GM23338 (cell line): Measurements from ENCODE around the gene HIVEP1.

Experiments
- CREB1 ChIP-seq: fragments of 250-450 bp; sonication (Bioruptor Pico); IDR thresholded peaks from 2 replicates; pipeline ENCODE4 v1.5.0; 2020; ENCODE audit warnings: low read depth, mild to moderate bottlenecking, moderate library complexity
- CTCF ChIP-seq, 2 experiments: fragments of 200-600 bp in 1 of 2; sonication (generic) in 1 of 2; conservative IDR thresholded peaks; 2 replicates each; pipeline versions ENCODE4 v1.5.1 to v1.6.1; 2016 to 2017; ENCODE audit warnings: antibody characterized with exemption in 2 of 2, low read depth in 2 of 2, mild to moderate bottlenecking in 2 of 2, moderate library complexity in 1 of 2
- ETS1 ChIP-seq: IDR thresholded peaks from 2 replicates; pipeline ENCODE4 v1.6.1; 2016; ENCODE audit warnings: antibody characterized with exemption
- EZH2 ChIP-seq: fragments of 200-600 bp; sonication (generic); IDR thresholded peaks from one replicate; pipeline ENCODE4 v1.8.0; 2017; ENCODE audit warnings: antibody characterized with exemption, mild to moderate bottlenecking, low read depth; ENCODE audit not compliant: unreplicated experiment
- EZH2phosphoT487 ChIP-seq: fragments of 200-600 bp; sonication (generic); IDR thresholded peaks from one replicate; pipeline ENCODE4 v1.8.1; 2018; ENCODE audit warnings: antibody characterized with exemption; ENCODE audit not compliant: unreplicated experiment
- JUNB ChIP-seq: IDR thresholded peaks from one replicate; pipeline ENCODE4 v1.6.1; 2016; ENCODE audit warnings: antibody characterized with exemption; ENCODE audit not compliant: unreplicated experiment
- POLR2AphosphoS5 ChIP-seq: IDR thresholded peaks from 2 replicates; pipeline ENCODE4 v1.6.1; 2016; ENCODE audit warnings: antibody characterized with exemption, low read depth
- REST ChIP-seq: IDR thresholded peaks from one replicate; pipeline ENCODE4 v1.6.1; 2018; ENCODE audit warnings: antibody characterized with exemption; ENCODE audit not compliant: unreplicated experiment
- STAT1 ChIP-seq: IDR thresholded peaks from one replicate; pipeline ENCODE4 v1.6.1; 2016; ENCODE audit warnings: antibody characterized with exemption; ENCODE audit not compliant: unreplicated experiment
- ZNF114 ChIP-seq: fragments of 250-450 bp; sonication (Bioruptor Pico); IDR thresholded peaks from 2 replicates; pipeline ENCODE4 v1.5.0; 2020; ENCODE audit warnings: mild to moderate bottlenecking, moderate library complexity
- ZNF331 ChIP-seq: fragments of 250-450 bp; sonication (Bioruptor Pico); IDR thresholded peaks from 2 replicates; pipeline ENCODE4 v1.5.0; 2020; ENCODE audit warnings: low read depth, mild to moderate bottlenecking, moderate library complexity

- TF ChIP-seq CTCF (conservative IDR thresholded peaks at IDR 0.05; ENCODE audit: low read depth in 2 of 2) (no peak), ZNF114 (CRISPR knock-in tag) (no peak), REST (no peak), ZNF331 (no peak), POLR2AphosphoS5 (no peak), EZH2 (no peak), EZH2phosphoT487 (no peak), CREB1 (CRISPR knock-in tag) (no peak), STAT1 (no peak), ETS1 (no peak), JUNB (no peak)
Observed at GRCh38 chr6:12163744-12164507, 151.8 kb downstream of the HIVEP1 start.
